Gastrocnemius medialis (tissue), 4 donors: Measurements from ENCODE around the gene KCNE1.

Experiments used
- POLR2A ChIP-seq, 2 donors: fragments of 450-650 bp; IDR thresholded peaks; one replicate each; pipeline ENCODE4 v1.6.1; 2017; ENCODE audit warnings: antibody characterized with exemption in 2 of 2, mild to moderate bottlenecking in 2 of 2, moderate library complexity in 2 of 2
- TF ChIP-seq, protein P1 (sequence below), 5 experiments: fragments of 450-650 bp in 3 of 5; fragments of 200-600 bp in 2 of 5; sonication (generic) in 2 of 5; IDR thresholded peaks in 4 of 5; conservative IDR thresholded peaks in 1 of 5; 1 replicate in 4 of 5; 2 replicates in 1 of 5; pipeline ENCODE4 v1.5.1; 2016 to 2019; ENCODE audit warnings: antibody characterized with exemption in 5 of 5, mild to moderate bottlenecking in 3 of 5, moderate library complexity in 3 of 5

DNA sequence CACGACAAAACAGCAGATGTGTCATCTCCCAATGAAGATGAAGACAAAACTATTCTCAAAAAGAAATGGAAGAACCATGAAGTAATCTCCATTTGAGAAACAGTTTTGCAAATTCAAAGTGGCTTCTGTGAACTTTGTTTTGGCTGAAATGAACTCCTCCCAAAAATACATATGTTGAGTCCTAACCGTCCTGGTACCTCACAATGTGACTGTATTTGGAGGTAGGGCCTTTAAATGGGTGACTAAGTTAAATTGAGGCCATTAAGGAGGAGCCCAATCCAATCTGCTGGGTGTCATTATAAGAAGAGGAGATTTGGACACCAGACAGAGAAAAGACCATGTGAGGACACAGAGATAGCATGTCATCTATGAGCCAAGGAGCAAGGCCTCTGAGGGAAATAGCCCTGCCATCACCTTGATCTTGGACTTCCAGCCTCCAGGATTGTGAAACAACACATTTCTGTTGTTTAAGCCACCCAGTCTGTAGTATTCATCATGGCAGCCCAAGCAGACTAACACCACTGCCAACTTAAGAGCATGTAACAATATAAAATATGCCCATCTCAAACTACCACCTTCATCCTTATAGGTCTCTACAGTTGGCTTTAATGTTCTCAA is 38.3 kb upstream of the KCNE1 start:
- TF ChIP-seq, protein P1, sequence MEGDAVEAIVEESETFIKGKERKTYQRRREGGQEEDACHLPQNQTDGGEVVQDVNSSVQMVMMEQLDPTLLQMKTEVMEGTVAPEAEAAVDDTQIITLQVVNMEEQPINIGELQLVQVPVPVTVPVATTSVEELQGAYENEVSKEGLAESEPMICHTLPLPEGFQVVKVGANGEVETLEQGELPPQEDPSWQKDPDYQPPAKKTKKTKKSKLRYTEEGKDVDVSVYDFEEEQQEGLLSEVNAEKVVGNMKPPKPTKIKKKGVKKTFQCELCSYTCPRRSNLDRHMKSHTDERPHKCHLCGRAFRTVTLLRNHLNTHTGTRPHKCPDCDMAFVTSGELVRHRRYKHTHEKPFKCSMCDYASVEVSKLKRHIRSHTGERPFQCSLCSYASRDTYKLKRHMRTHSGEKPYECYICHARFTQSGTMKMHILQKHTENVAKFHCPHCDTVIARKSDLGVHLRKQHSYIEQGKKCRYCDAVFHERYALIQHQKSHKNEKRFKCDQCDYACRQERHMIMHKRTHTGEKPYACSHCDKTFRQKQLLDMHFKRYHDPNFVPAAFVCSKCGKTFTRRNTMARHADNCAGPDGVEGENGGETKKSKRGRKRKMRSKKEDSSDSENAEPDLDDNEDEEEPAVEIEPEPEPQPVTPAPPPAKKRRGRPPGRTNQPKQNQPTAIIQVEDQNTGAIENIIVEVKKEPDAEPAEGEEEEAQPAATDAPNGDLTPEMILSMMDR (IDR thresholded peaks at IDR 0.05 in 4 of 5, conservative IDR thresholded peaks at IDR 0.05 in 1 of 5), result no peak
- no peak for TF ChIP-seq POLR2A (IDR thresholded peaks at IDR 0.05)
